CD4-positive, alpha-beta T cell (primary cell): ENCODE data around the gene BEND7. TPM values are rescaled to one million over a fixed set of nuclear protein-coding genes. Genes with fewer than 3 reads are reported as not detected.
A peak's percentile ranks its signal among the peaks of the same experiment; 100 is the strongest.

Source experiments
- ATAC-seq: fragments of 200-7000 bp; cut with Tn5 transposase; one replicate; pipeline ENCODE4 v1.10.0; 2022; ENCODE audit warnings: mild to moderate bottlenecking; ENCODE audit not compliant: poor library complexity
- CTCF ChIA-PET: fragments of 350-600 bp; sonication (Branson Sonifier 250); formaldehyde crosslinking; loops from one replicate; lab custom pipeline; 2021; ENCODE audit warnings: antibody characterized with exemption, inconsistent platforms; lab: Charles Lee
- POLR2A ChIA-PET: fragments of 350-600 bp; sonication (Branson Sonifier 250); formaldehyde crosslinking; loops from one replicate; lab custom pipeline; 2021; ENCODE audit warnings: antibody characterized with exemption, inconsistent platforms; lab: Charles Lee
- DNase-seq, 14 experiments: peaks; one replicate each; pipeline ENCODE4 v3.0.0-alpha.2; 2013 to 2020; ENCODE audit warnings: mixed read lengths in 2 of 14
- H3K27ac ChIP-seq, 2 donors: one replicate each; pipeline versions ENCODE4 v1.5.1 to v1.7.0; 2013; ENCODE audit warnings: low read length in 2 of 2, low read depth in 1 of 2, mild to moderate bottlenecking in 1 of 2
- H3K27me3 ChIP-seq, 2 experiments: 1 replicate in 1 of 2; 2 replicates in 1 of 2; pipeline versions ENCODE4 v1.6.1 to v1.7.0; 2013; ENCODE audit warnings: low read length in 2 of 2, control low read depth in 1 of 2, mild to moderate bottlenecking in 1 of 2, moderate library complexity in 1 of 2; ENCODE audit not compliant: insufficient read depth in 2 of 2, control insufficient read depth in 1 of 2
- H3K36me3 ChIP-seq: one replicate; pipeline ENCODE4 v1.6.1; 2013; ENCODE audit warnings: low read length, control low read depth; ENCODE audit not compliant: insufficient read depth
- H3K4me1 ChIP-seq: one replicate; pipeline ENCODE4 v1.6.1; 2013; ENCODE audit warnings: low read length, control low read depth; ENCODE audit not compliant: insufficient read depth
- H3K4me3 ChIP-seq: one replicate; pipeline ENCODE4 v1.5.1; 2013; ENCODE audit warnings: mild to moderate bottlenecking, low read length, moderate library complexity
- H3K9me3 ChIP-seq, 2 experiments: 1 replicate in 1 of 2; 2 replicates in 1 of 2; pipeline versions ENCODE4 v1.6.1 to v1.7.0; 2013; ENCODE audit warnings: low read length in 2 of 2, mild to moderate bottlenecking in 2 of 2, control low read depth in 1 of 2, moderate library complexity in 1 of 2; ENCODE audit not compliant: control insufficient read depth in 1 of 2, insufficient read depth in 1 of 2
- H3K27ac Mint-ChIP-seq: one replicate; pipeline ENCODE4 v1.8.0; 2020; ENCODE audit warnings: mixed read lengths
- H3K27me3 Mint-ChIP-seq: one replicate; pipeline ENCODE4 v1.8.0; 2021; ENCODE audit warnings: mixed read lengths
- H3K36me3 Mint-ChIP-seq: one replicate; pipeline ENCODE4 v1.8.0; 2021; ENCODE audit warnings: low read depth, mixed read lengths
- H3K4me1 Mint-ChIP-seq: one replicate; pipeline ENCODE4 v1.8.0; 2021; ENCODE audit warnings: low read depth, mixed read lengths
- H3K4me3 Mint-ChIP-seq: one replicate; pipeline ENCODE4 v1.8.0; 2020; ENCODE audit warnings: mild to moderate bottlenecking, mixed read lengths
- H3K9me3 Mint-ChIP-seq: one replicate; pipeline ENCODE4 v1.8.0; 2020; ENCODE audit warnings: mixed read lengths
- CTCF ChIP-seq: fragments of 200-600 bp; IDR thresholded peaks from one replicate; pipeline ENCODE4 v1.8.0; 2022; ENCODE audit warnings: antibody characterized with exemption, mild to moderate bottlenecking
- intact Hi-C, 2 experiments: fragments of 100-400 bp; cut with DNase I in 1 of 2; cut with micrococcal nuclease in 1 of 2; formaldehyde crosslinking; loops; one replicate each; pipeline versions ENCODE4 v1.15.1 to v1.9.0; 2023 to 2025; cut with DNase I, micrococcal nuclease
- total RNA-seq, 174 experiments: library from RNA in 2 of 174; stranded (reverse) in 2 of 174; gene quantifications; one replicate each; pipeline ENCODE4 v1.2.3 and lab custom pipeline; 2021 to 2026

Gene BEND7
- total RNA-seq, 2 experiments from 2014 or later, result not detected

DNA sequence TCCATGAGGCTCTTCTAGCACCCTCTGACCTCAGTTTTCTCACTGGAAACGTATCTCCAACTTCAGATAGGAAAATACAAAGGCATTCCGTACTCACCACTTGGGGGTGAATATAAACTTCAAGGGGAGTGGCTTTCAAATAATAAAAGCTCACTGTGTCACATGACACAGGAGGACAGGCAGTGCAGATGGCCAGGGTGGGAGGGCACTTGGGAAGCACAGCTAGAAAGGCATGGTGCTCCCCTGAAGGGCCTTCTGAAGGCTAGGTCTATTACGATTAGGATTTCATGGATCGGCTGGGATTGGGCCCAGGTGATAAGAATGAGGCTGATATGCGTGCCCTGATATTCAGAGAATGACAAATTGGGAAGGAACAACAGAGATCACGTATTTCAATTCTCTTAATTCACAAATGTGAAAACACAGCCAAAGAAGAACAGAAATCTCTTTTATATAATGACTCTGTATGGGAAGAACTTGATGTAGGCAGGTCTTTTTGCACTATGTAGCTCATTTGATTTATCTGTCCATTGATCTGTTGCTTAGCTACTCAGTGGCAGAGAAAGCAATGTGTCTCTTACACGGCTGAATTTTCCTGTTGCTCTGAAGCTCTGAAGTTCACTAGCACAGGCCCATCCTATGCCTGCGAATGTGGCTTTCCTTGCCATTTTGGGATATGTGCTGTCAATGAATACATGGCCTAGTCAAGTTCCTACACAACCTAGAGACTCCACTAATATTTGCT, 83.0 kb downstream of the BEND7 start:
- Histone ChIP-seq H3K9me3 (no peaks in the 10 kb centered on the region), H3K4me1 (no peaks in the 10 kb centered on the region), H3K36me3 (no peaks in the 10 kb centered on the region), H3K4me3 (no peak overlapping the region), H3K27me3 (peaks cover 8 to 13% of the 10 kb centered on the region in 2 experiments), H3K27ac (no peak overlapping the region)
- H3K4me3 Mint-ChIP-seq, result no peak overlapping the region
- no peak for ATAC-seq
- H3K27ac Mint-ChIP-seq, result no peak overlapping the region
- POLR2A ChIA-PET, result no interaction called here
- intact Hi-C loops, result no loop called here
- DNase-seq, result no peak
- CTCF ChIA-PET, result interaction anchor here (0.6 kb wide), 1 partner anchor 13 kb away, joined by 3 read pairs; no protein-coding TSS in a partner anchor
- H3K9me3 Mint-ChIP-seq, result no peaks in the 10 kb centered on the region
- H3K4me1 Mint-ChIP-seq, result peaks cover under 1% of the 10 kb centered on the region
- TF ChIP-seq CTCF, result no peak
- no peaks in the 10 kb centered on the region for H3K36me3 Mint-ChIP-seq
- H3K27me3 Mint-ChIP-seq, result peaks cover 62% of the 10 kb centered on the region

DNA sequence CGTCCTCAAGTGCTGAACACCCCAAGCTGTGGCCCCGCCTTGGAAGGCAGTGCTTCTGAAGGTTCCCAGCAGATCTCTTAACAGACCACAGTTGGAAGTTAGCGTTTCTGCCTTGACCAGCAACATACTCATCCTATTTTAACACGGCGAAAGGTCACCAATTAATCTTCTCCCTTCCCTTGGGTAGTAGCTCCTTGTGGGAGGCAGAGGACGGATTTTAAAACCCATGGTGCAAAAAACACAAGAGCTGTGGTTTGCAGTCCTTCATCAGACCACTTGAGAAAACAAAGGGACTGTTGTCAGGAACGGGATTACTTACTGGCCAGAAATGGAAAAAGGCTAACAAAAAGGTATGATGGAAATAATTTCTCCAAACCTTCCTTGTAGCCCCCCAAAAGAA, 87.3 kb downstream of the BEND7 start:
- no peak for DNase-seq
- H3K36me3 Mint-ChIP-seq, result no peaks in the 10 kb centered on the region
- H3K9me3 Mint-ChIP-seq, result no peaks in the 10 kb centered on the region
- no peak for ATAC-seq
- Histone ChIP-seq H3K36me3 (no peaks in the 10 kb centered on the region), H3K27ac (no peak overlapping the region), H3K4me1 (peaks cover 14% of the 10 kb centered on the region), H3K4me3 (no peak overlapping the region), H3K9me3 (peaks cover 0 to 4% of the 10 kb centered on the region in 2 experiments), H3K27me3 (peaks cover 29 to 35% of the 10 kb centered on the region in 2 experiments)
- H3K4me1 Mint-ChIP-seq, result peaks cover 12% of the 10 kb centered on the region
- peaks cover 81% of the 10 kb centered on the region for H3K27me3 Mint-ChIP-seq
- no peak overlapping the region for H3K4me3 Mint-ChIP-seq
- ChIA-PET POLR2A (interaction anchor here (1.3 kb wide), 1 partner anchor 93 kb away, joined by 5 read pairs; no protein-coding TSS in a partner anchor), CTCF (interaction anchor here (1.6 to 2.0 kb wide), 2 partner anchors 12 to 70 kb away, joined by 5 to 20 read pairs; no protein-coding TSS in a partner anchor)
- H3K27ac Mint-ChIP-seq, result no peak overlapping the region
- TF ChIP-seq CTCF, result no peak
- intact Hi-C loops, result loop anchor here in 1 of 2 experiments (5.0 kb wide), 1 partner anchor 279 kb away; the partner anchor contains the start of gene MCM10

DNA sequence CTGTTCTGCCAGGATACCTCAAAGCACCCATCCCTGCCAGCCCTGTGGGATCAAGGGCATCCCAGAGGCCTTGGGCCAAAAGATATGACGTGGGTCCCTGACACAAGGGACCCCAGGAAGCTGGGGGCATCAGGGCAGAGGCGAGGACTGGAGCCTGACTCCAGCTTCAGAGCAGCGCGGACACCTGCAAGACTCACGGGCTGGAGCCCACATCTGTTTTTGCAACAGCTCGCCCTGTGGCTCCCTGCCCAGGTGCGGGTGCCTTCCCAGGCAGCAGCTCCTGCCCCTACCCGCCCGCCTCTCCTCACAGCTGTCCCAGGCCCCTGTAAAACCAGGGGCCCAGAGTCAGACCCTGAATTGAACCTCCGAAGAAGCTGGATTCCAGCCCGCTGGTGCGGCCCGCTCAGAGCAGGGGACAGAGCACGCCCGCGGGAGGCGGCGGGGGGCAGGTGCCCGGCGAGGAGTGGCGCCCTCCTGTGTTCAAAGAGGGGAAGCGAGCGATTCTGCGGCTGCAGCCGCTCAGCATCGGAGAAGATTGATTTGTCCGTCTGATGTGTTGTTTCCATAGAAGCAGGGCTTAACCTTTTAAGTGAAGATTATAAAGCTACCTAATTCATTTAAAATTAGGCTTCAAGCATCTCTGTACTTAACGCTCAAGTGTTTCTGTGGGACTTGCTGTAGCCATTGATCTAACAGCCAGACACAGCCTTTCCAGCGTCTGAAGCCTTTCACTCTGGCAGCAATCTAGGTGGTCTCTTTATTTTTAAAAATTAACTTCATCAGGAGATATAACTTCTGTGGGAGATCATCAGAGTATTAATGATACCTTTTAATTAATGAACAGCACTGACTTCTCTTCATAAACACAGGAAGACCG, 88.4 kb downstream of the BEND7 start:
- peak; percentile 83 for TF ChIP-seq CTCF
- Mint-ChIP-seq H3K27me3 (peaks cover 74% of the 10 kb centered on the region), H3K36me3 (no peaks in the 10 kb centered on the region), H3K27ac (no peak overlapping the region), H3K4me3 (peak overlapping the region; percentile 67), H3K9me3 (no peaks in the 10 kb centered on the region), H3K4me1 (peaks cover 12% of the 10 kb centered on the region)
- DNase-seq (peak; percentile 50 to 77 (median 60)), ATAC-seq (peak; percentile 95)
- Histone ChIP-seq H3K4me3 (peak overlapping the region; percentile 49), H3K9me3 (peaks cover 0 to 4% of the 10 kb centered on the region in 2 experiments), H3K27me3 (peaks cover 29 to 35% of the 10 kb centered on the region in 2 experiments), H3K36me3 (no peaks in the 10 kb centered on the region), H3K27ac (no peak overlapping the region), H3K4me1 (peaks cover 14% of the 10 kb centered on the region)
- CTCF ChIA-PET, result interaction anchor here (0.5 to 2.0 kb wide), 6 partner anchors 9 to 766 kb away, joined by 4 to 20 read pairs (median 5); no protein-coding TSS in a partner anchor
- intact Hi-C loops, result loop anchor here (1.0 to 5.0 kb wide), 3 partner anchors 68 to 279 kb away; partner anchors contain the start of gene MCM10 (in 2 of the 2)
- POLR2A ChIA-PET, result interaction anchor here (1.0 to 1.3 kb wide), 2 partner anchors 92 to 138 kb away, joined by 3 to 5 read pairs; no protein-coding TSS in a partner anchor
